H1 (cell line): Measurements from ENCODE around the gene CD8B2.
A peak's percentile ranks its signal among the peaks of the same experiment; 100 is the strongest.
"Not testable (repeated sequence)": the region's sequence is repeated elsewhere in the genome, so short reads cannot be mapped to it uniquely, and the experiment has no call there.

Experiments
- ATF3 ChIP-seq: IDR thresholded peaks from 2 replicates; pipeline ENCODE4 v1.6.1; 2011; ENCODE audit warnings: low read depth, mild to moderate bottlenecking, low read length; ENCODE audit not compliant: insufficient read depth
- CBX5 ChIP-seq: fragments of 300-800, 300-1000 bp; sonication (generic); IDR thresholded peaks from 2 replicates; pipeline ENCODE4 v1.7.1; 2016; ENCODE audit warnings: antibody characterized with exemption, low read length, low read depth
- CTCF ChIP-seq, 3 experiments: IDR thresholded peaks; 1 replicate in 2 of 3; 2 replicates in 1 of 3; pipeline versions ENCODE4 v1.5.1 to v1.6.1; 2011; ENCODE audit warnings: low read length in 3 of 3, mild to moderate bottlenecking in 3 of 3, inconsistent platforms in 2 of 3, low read depth in 1 of 3, moderate library complexity in 1 of 3; ENCODE audit not compliant: insufficient read depth in 1 of 3; ENCODE audit errors: control extremely low read depth in 1 of 3
- E2F6 ChIP-seq: IDR thresholded peaks from 2 replicates; pipeline ENCODE4 v1.6.1; 2012; ENCODE audit warnings: inconsistent platforms
- EGR1 ChIP-seq: IDR thresholded peaks from 2 replicates; pipeline ENCODE4 v1.6.1; 2011; ENCODE audit warnings: low read depth, low read length, borderline replicate concordance
- EP300 ChIP-seq, 2 experiments: IDR thresholded peaks; 1 replicate in 1 of 2; 2 replicates in 1 of 2; pipeline ENCODE4 v1.6.1; 2011 to 2012; ENCODE audit warnings: low read depth in 2 of 2, low read length in 2 of 2, mild to moderate bottlenecking in 2 of 2, borderline replicate concordance in 1 of 2, inconsistent platforms in 1 of 2, moderate library complexity in 1 of 2
- RFX5 ChIP-seq: IDR thresholded peaks from 2 replicates; pipeline ENCODE4 v1.6.1; 2011; ENCODE audit warnings: low read depth, low read length, improper control_type of control experiment, borderline replicate concordance
- TBP ChIP-seq: IDR thresholded peaks from 2 replicates; pipeline ENCODE4 v1.6.1; 2011; ENCODE audit warnings: low read depth, low read length, improper control_type of control experiment

GRCh38 chr2:106492913-106493312 is 5.7 kb downstream of the CD8B2 start:
- not testable (repeated sequence) for TF ChIP-seq TBP; ATF3; CTCF (IDR thresholded peaks at IDR 0.05; ENCODE audit: control extremely low read depth in 1 of 3, insufficient read depth in 1 of 3, low read depth in 1 of 3, low read length in 3 of 3); EGR1; CBX5; RFX5; EP300 (IDR thresholded peaks at IDR 0.05; ENCODE audit: borderline replicate concordance in 1 of 2, low read depth in 2 of 2, low read length in 2 of 2)
- peak; percentile 47; the same call in 1 of the 2 replicates for TF ChIP-seq E2F6
